MM.1S (cell line): ENCODE data around the gene RAB25.

Source experiments
- CTCF ChIP-seq: fragments of 300-600 bp; sonication (generic); IDR thresholded peaks from 2 replicates; pipeline ENCODE4 v1.5.1; 2016; ENCODE audit warnings: antibody characterized with exemption, low read length, mixed read lengths
- EZH2 ChIP-seq: fragments of 300-600 bp; sonication (generic); optimal IDR thresholded peaks from 2 replicates; pipeline ENCODE3; 2017; ENCODE audit warnings: low read depth, mild to moderate bottlenecking, antibody characterized with exemption, low read length, mixed read lengths
- EZH2phosphoT487 ChIP-seq: fragments of 300-600 bp; sonication (generic); IDR thresholded peaks from 2 replicates; pipeline ENCODE4 v1.6.1; 2018; ENCODE audit warnings: antibody characterized with exemption, low read length

- TF ChIP-seq CTCF: no peak
- TF ChIP-seq EZH2: no peak
- no peak for TF ChIP-seq EZH2phosphoT487
Observed at GRCh38 chr1:156021954-156022353, 39.0 kb upstream of the RAB25 start.
